HG02642 (cell line): Measurements from ENCODE around the gene MYO1G.

ENCODE experiments used
- ATAC-seq: cut with Tn5 transposase; IDR thresholded peaks from one replicate; pipeline ENCODE4 v1.9.1; 2021; ENCODE audit warnings: mild to moderate bottlenecking; ENCODE audit not compliant: unreplicated experiment, poor library complexity

Gene MYO1G

GRCh38 chr7:44983742-44984477 lies 5.1 kb upstream of the MYO1G start:
- ATAC-seq: no peak

- ATAC-seq: no peak
Observed at GRCh38 chr7:44982970-44983369, 4.2 kb upstream of the MYO1G start.

GRCh38 chr7:44982535-44982923 lies 3.7 kb upstream of the MYO1G start:
- ATAC-seq: no peak

- peak; percentile 5 for ATAC-seq
Observed at GRCh38 chr7:44981035-44981706, 2.4 kb upstream of the MYO1G start.

- peak; percentile 45 for ATAC-seq
Observed at GRCh38 chr7:44980393-44981034, 1.7 kb upstream of the MYO1G start.

GRCh38 chr7:44979481-44980392 lies 922 bp upstream of the MYO1G start:
- ATAC-seq: peak; percentile 9

GRCh38 chr7:44977959-44978335 lies 868 bp downstream of the MYO1G start:
- no peak for ATAC-seq

GRCh38 chr7:44977304-44977958 lies 1.4 kb downstream of the MYO1G start:
- ATAC-seq: no peak

GRCh38 chr7:44976746-44977196 lies 2.0 kb downstream of the MYO1G start:
- ATAC-seq: no peak

- ATAC-seq: no peak
Observed at GRCh38 chr7:44976040-44976745, 2.6 kb downstream of the MYO1G start.

GRCh38 chr7:44975331-44976039 lies 3.3 kb downstream of the MYO1G start:
- ATAC-seq: no peak

- no peak for ATAC-seq
Observed at GRCh38 chr7:44974549-44974948, 4.3 kb downstream of the MYO1G start.

- no peak for ATAC-seq
Observed at GRCh38 chr7:44973610-44974401, 5.0 kb downstream of the MYO1G start.

GRCh38 chr7:44972562-44972961 lies 6.3 kb downstream of the MYO1G start:
- ATAC-seq: no peak

GRCh38 chr7:44971902-44972441 lies 6.8 kb downstream of the MYO1G start:
- ATAC-seq: no peak

- ATAC-seq: no peak
Observed at GRCh38 chr7:44971188-44971901, 7.5 kb downstream of the MYO1G start.

- ATAC-seq: no peak
Observed at GRCh38 chr7:44970523-44971051, 8.2 kb downstream of the MYO1G start.
